ENCODE data around the gene USP10.
A peak's percentile ranks its signal among the peaks of the same experiment; 100 is the strongest.

USP10 gene

DNA sequence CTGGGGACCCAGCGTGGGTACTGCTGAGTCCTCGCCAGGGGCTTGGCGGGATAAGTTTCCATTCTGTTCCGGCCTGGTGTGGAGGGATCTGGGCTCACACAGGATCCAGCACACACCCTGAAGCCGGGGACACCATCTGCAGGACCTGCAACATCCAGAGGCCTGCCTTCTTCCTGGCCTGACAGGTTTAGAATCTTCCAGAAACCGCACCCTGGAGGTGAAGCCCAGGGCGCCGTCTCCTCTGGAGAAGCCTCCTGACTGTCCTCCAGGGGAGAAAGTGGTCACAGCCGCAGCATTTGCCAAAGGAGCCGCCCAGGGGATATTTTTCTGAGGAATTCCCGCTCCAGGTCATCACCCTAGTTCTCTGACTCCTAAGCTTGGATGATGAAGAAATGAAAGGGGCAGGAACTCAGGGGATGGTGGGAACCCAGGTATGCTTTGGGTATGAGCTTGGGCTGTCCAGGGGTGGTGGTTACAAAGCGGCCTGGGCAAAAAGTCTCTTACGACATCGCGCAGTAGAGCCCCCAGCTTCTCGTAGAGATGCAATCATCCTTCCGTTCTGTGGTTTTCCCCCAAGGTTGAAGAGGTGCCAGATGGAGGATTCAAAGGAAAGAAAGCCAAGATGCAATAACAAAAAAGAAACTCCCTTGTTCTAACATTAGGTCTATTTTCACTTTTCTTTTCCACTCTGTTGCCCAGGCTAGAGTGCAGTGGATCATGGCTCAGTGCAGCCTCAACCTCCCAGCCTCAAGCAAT, 110.9 kb downstream of the USP10 start:
- no peak for DNase-seq

GRCh38 chr16:84811529-84811928, 111.7 kb downstream of the USP10 start:
- no peak for DNase-seq

DNA sequence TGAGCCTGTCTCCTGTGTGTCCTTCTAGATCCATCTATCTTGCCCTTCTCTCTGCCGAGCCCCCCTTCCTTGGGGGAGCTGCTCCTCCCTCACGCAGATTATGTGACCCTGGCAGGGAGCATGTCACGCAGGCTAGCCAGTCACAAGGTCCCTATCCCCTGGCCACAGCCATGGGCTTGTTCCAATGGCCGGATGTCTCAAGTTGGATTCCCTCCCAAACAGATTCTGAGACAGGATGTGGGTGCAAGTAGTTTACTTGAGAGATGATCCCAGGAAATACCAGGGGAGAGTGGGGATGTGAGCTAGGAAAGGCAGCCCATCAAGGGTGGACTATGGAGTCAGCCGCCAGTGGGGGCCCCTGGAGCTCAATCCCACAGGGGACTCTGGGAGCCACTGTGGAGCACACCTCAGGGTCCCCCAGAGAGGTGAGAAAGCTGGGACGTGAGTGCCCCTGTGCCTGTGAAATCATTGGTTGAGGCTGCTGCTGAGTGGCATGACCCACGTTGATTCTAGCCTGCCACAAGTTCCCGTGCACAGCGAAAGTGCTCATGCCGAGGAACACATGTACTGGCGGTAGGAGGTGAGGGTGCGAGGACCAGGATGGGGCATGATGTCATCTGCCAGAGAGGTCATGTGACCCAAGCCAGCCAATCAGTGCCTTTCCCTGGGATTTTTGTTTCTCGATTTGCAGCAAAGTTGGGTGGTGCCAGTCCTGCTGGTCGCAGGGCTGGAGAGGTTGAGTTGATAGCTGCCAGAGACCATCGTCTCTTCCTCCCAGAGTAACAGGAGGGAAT, 113.5 kb downstream of the USP10 start:
- DNase-seq: no peak

GRCh38 chr16:84815462-84815861, 115.7 kb downstream of the USP10 start:
- no peak for DNase-seq

DNA sequence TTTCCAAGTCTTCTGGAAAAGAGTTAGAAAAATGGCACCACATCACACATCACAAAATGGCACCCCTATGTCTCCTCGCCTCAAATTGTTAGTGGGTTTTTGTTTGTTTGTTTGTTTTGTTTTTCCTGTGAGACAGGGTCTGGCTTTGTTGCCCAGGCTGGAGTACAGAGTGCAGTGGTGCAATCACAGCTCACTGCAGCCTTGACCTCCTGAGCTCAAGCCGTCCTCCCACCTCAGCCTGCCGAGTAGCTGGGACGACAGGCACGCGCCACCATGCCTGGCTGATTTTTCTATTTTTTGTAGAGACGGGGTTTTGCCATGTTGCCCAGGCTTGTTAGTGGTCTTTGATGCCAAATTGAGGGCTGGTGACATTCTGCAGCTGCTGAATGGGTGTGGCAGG, 116.2 kb downstream of the USP10 start:
- DNase-seq: no peak

DNA sequence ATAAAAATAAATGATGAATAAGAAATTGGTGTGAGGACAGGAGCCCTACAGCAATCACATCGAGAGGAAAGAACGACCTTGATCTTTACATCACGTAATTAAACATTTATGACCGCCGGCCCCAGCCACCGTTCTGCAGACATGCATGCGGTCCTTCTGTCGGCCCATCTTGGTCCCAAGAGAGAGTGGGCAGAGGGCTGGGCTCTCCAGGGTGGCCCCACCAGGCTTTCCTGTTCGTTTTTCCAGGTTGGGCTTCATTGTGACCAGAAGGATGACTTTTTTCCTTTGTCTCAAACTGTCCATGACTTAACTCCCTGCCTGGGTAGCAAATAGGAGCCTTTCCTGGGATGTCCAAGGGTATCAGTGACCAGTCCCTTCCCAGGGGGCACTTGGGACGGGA, 116.7 kb downstream of the USP10 start:
- DNase-seq: no peak

DNA sequence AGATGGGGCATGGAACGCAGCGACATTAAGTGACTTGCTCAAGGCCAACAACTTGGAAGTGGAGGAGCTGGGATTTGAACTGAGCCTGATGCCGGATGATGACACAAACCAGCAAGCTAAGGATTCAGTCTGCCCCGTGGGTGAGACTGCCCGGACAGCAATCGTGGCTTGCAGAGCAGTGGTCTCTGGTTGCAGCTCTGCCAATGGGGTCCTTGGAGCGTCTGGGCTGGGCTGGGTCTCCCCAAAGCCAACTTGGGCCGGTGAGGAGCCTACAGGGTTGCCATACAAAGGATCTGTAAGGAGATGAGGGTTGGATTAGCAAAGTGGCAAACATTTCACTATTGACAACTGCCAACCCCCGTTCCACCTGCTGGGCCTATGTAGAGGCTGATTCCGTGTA, 117.4 kb downstream of the USP10 start:
- no peak for DNase-seq

GRCh38 chr16:84817613-84818012, 117.8 kb downstream of the USP10 start:
- DNase-seq: no peak

GRCh38 chr16:84818133-84818532, 118.3 kb downstream of the USP10 start:
- DNase-seq: no peak

- no peak for DNase-seq
These were observed 119.3 kb downstream of the USP10 start for GRCh38 chr16:84818989-84819643.

- peak; percentile 71 for DNase-seq
These were observed 120.0 kb downstream of the USP10 start, which contains the start of gene CRISPLD2 for GRCh38 chr16:84819644-84820304. Gene CRISPLD2 (plus strand): TSS chr16:84819985. CDS start chr16:84838496, 18,511 bp downstream.

GRCh38 chr16:84820305-84820684, 120.5 kb downstream of the USP10 start:
- DNase-seq: no peak

GRCh38 chr16:84820771-84821170, 121.0 kb downstream of the USP10 start:
- DNase-seq: no peak

- DNase-seq: no peak
These were observed 121.4 kb downstream of the USP10 start for GRCh38 chr16:84821179-84821578.

DNA sequence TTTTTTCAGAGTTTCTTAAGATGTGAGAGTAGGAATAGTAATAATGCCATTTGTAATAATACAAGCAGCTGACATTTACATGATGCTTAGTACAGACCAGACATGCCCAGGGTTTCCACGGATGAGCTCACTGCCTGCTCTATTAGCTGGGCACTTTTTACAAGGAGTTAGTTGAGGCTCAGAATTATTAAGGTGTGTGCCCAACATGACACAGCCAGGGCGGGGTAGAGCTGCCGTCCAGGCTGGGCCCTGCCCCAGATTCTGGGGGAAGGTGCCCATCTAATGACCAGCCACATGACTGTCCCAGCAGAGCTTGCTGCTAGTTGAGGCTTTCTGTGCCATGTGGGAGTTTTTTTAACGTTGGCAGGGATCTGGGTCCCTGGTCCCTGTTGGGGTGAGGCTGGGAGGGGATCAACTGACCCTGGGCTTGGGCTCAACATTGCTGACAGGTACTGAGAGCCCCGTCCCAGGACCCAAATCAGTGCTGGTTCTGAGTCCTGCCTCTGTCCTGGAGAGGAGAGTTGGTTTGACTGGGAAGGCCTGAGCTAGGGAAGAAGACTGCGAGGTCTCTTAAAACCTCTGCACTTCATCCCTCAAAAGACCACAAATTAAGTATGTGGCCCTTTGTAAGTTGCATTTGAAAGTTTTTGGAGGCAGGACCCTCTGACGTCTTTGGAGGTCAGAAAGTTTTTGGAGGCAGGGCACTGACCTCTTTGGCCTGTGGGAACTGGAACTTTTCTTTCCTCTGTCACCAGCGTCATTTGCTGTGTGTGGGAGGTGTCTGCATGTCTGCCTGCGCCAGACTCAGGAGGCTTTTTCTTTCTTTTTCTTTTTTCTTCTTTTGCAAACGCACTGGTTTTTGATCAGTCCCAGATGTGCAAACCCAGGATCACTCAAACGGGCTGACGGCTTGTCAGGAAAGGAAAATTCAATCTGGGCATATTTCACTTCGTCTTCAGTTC, 122.2 kb downstream of the USP10 start:
- DNase-seq: no peak

DNA sequence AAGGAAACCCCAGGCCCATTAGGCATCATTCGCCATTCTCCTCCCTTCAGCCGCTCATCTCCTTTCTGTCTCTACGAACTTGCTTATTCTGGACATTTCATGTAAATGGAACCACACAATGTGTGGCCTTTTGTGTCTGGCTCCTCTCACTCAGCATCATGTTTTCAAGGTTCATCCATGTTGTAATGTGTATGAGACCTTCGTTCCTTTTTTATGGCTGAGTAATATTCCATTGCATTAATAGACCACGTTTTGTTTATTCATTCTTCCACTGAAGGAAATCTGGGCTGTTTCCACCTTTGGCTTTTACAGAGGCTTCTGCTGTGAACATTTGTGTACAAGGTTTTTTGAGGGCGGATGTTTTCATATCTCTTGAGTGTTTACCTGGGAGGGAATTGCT, 123.2 kb downstream of the USP10 start:
- DNase-seq: no peak

- no peak for DNase-seq
These were observed 123.7 kb downstream of the USP10 start for GRCh38 chr16:84823484-84823883.

DNA sequence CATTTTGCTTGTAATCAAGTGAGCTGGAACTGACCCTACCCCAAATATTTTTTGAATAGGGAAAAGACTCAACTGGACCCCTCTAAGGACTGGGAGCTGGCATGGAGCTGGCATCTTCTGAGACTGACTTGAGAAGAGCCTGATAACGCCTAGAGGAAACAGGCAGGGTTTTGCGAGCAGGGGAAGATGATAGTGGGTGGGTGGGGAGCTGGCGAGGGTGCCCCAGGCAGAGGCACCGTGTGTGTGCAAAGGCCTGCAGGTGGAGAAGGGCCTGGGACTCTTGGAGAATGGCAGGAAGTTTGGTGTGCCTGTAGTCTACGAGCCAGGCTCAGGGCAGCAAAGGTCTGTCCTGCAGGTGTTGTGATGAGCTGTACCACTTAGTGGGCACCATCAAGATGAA, 124.1 kb downstream of the USP10 start:
- DNase-seq: no peak

DNA sequence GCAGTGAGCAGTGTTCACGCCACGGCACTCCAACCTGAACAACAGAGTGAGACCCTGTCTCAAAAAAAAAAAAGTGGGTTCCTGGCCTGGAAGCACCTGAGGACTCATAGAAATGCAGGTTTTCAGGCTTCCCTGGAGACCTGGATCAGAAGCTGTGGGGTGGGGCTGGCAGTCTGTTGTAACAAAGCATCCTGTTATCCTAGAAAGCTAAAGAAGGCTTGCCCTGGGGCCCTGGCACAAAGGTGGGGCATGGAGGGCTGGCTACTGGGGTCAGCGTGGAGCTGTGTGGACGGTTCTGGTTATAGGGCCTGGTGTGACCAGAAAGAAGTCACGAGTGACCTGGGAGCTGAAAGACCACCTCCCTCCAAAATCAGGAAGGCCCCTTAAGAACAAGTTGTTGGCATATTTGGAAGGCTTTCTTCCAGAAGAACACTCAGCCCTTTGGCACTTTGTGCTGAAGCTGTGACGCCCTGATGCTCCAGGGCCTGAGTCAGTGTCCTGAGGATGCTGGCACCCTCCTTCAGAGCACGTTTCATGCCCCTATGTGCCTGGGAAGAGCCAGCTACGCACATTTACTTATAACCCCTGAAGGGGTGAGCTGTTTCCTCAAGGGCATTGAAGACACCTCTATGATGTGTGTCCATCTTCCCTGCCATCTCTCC, 126.2 kb downstream of the USP10 start:
- no peak for DNase-seq

DNA sequence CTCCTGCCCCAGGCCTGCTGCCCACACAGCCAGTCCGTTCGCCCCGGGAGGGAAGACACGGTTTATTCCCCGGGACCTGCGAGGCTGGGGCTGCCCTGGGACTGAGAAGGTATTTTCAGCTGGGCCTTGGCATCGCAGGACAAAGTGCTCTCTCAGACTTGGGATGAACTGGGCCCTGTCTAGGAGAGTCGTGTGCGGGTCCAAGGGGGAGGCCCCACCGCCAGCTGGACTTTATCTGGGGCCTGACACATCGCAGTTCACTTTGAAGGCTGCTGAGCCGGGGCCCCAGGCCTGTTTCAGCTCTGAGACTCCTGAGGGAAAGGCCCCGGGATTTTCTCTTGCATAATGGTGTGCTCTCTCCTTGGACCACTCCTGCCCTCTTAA, 126.8 kb downstream of the USP10 start:
- no peak for DNase-seq

GRCh38 chr16:84827131-84827574, 127.4 kb downstream of the USP10 start:
- DNase-seq: no peak
